ENCODE results near the gene GBGT1. TPM values are rescaled to one million over a fixed set of nuclear protein-coding genes. Genes with fewer than 3 reads are reported as not detected.
"Not testable (repeated sequence)": the region's sequence is repeated elsewhere in the genome, so short reads cannot be mapped to it uniquely, and the experiment has no call there.

The GBGT1 gene
- total RNA-seq, 2 donors from 2014 or later = 10.8 to 12.8 TPM

GRCh38 chr9:133169687-133170086, 6.0 kb upstream of the GBGT1 start:
- DNase-seq; intact Hi-C loops (cut with DNase I): not testable (repeated sequence)

GRCh38 chr9:133169102-133169501, 5.4 kb upstream of the GBGT1 start:
- ATAC-seq (no peak), DNase-seq (no peak)
- intact Hi-C loops (cut with DNase I) = no loop called here

More at GRCh38 chr9:133169687-133170086, 6.0 kb upstream of the GBGT1 start:
- not testable (repeated sequence) for ATAC-seq

DNA sequence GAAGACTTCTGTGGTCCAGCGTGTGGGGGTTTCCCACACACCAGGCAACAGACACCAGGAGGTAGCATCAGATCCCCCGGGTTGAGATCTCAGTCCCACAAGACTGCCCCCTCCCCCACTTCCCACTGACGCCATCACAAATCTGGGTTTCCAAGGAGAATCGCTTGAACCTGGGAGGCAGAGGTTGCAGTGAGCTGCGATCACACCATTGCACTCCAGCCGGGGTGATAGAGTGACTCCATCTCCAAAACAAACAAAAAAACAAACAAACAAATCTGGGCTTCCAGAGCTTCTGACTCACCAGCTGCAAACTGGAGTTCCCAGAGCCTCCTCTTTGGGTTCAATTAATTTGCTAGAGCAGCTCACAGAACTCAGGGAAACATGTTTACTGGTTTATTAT, 4.7 kb upstream of the GBGT1 start:
- intact Hi-C loops (cut with DNase I) = no loop called here
- no peak for ATAC-seq

DNA sequence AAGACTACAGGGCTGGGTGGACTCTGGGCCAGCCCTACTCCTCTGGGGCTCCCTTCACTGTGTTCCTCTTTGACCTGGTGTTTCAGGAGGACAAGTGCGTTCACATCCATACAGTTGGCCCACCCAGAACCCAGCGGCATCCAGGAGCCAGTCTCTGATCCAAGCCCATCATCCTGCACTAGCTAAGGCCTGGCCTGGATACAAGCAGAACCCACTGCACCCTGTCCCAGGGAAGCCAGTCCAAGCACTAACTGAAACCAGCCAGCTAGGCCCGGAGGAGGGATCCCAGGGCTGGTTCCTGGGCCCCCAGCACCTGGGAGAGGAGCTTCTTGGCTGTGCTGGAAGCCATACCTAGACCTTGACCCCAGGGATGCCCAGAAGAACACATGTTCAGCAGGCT, 4.1 kb upstream of the GBGT1 start:
- DNase-seq (no peak), ATAC-seq (no peak)
- intact Hi-C loops (cut with DNase I) = no loop called here

More for the DNA sequence above, 4.7 kb upstream of the GBGT1 start:
- no peak for DNase-seq

GRCh38 chr9:133167096-133167730, 3.5 kb upstream of the GBGT1 start:
- DNase-seq (no peak), ATAC-seq (no peak)
- intact Hi-C loops (cut with DNase I) = no loop called here

- intact Hi-C loops (cut with DNase I) = no loop called here
- ATAC-seq (no peak), DNase-seq (peak; percentile 17)
These were observed 2.7 kb upstream of the GBGT1 start for GRCh38 chr9:133166392-133166791.

GRCh38 chr9:133165452-133165730, 1.7 kb upstream of the GBGT1 start:
- no peak for ATAC-seq
- intact Hi-C loops (cut with DNase I) = no loop called here
- no peak for DNase-seq

DNA sequence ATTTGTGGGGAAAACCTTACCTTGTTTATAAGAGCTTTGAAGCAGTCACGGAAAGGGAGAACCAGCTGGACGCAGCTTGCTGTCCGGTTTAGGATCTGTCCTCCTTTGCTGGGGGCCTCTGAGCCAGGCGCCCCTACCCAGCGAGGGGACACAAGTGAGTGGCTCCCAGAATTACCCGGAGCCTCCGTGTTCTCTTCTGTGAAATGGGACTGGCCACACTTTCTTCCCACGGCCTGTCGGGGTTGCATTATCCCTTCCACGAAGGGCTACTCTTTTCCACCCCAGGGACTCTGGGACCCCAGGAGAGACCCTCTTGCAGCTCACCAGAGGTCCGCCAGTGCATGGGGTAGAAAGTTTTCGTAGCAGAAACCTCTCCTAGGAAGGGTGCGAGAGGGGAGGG, 477 bp upstream of the GBGT1 start:
- ATAC-seq = no peak
- intact Hi-C loops (cut with DNase I) = no loop called here
- no peak for DNase-seq

GRCh38 chr9:133162861-133163503, 732 bp downstream of the GBGT1 start:
- peak; percentile 22 to 25 for ATAC-seq
- intact Hi-C loops (cut with DNase I) = no loop called here
- DNase-seq = peak; percentile 26

DNA sequence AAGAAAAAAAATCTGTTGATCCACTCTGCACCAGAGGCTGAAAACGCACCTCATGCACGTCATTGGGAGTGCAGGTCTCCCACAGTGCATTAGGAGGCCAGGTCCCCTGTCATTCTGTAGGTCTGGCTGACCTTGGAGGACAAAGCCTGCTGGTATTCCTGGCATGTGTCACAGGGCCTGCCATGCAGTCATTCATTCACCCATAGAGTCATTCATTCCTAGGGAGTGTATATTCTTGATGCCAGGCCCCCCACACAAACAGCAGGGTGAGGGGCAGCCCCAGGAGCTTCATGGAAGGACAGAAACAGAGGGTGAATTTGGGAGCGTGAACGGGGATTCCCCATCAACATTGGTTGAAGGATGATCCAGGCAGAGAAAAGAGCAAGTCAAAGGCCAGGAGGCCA, 2.2 kb downstream of the GBGT1 start:
- DNase-seq (peak; percentile 18), ATAC-seq (no peak)
- intact Hi-C loops (cut with DNase I) = no loop called here

DNA sequence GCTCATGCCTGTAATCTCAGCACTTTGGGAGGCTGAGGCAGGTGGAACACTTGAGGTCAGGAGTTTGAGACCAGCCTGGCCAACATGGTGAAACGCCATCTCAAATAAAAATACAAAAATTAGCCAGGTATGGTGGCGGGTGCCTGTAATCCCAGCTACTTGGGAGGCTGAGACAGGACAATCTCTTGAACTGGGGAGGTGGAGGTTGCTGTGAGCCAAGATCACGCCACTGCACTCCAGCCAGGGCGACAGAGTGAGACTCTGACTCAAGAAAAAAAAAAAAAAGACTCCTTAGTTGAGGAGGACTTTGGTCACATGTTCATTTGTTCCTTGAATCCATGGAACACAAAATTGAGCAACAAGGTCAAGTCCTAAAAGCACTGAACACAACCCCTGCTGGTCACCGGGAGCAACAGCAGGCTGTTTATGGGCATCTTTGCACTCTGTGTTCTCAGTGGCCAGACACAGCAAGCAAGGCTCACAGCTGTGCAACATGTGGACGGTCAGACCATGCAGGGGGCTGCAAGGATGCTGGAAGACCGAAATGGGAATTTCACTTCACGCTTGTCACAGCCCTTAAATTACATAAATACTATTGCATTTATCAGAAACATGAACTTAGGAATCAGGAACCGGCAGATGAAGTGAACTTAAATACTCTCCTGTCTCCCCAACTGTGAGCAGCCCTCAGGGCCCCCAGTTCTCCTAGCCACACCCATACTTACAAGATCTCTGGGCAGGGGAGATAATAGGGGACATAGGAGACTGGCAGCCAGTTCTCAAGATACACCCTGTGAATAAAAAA, 2.8 kb downstream of the GBGT1 start:
- intact Hi-C loops (cut with DNase I) = no loop called here
- ATAC-seq (peak; percentile 57 to 64), DNase-seq (peak; percentile 67)

GRCh38 chr9:133158695-133159094, 5.0 kb downstream of the GBGT1 start:
- no peak for ATAC-seq
- DNase-seq = peak; percentile 8
- intact Hi-C loops (cut with DNase I) = no loop called here

GRCh38 chr9:133155156-133155555, 8.6 kb downstream of the GBGT1 start:
- DNase-seq = peak; percentile 20
- no peak for ATAC-seq
- intact Hi-C loops (cut with DNase I) = no loop called here

DNA sequence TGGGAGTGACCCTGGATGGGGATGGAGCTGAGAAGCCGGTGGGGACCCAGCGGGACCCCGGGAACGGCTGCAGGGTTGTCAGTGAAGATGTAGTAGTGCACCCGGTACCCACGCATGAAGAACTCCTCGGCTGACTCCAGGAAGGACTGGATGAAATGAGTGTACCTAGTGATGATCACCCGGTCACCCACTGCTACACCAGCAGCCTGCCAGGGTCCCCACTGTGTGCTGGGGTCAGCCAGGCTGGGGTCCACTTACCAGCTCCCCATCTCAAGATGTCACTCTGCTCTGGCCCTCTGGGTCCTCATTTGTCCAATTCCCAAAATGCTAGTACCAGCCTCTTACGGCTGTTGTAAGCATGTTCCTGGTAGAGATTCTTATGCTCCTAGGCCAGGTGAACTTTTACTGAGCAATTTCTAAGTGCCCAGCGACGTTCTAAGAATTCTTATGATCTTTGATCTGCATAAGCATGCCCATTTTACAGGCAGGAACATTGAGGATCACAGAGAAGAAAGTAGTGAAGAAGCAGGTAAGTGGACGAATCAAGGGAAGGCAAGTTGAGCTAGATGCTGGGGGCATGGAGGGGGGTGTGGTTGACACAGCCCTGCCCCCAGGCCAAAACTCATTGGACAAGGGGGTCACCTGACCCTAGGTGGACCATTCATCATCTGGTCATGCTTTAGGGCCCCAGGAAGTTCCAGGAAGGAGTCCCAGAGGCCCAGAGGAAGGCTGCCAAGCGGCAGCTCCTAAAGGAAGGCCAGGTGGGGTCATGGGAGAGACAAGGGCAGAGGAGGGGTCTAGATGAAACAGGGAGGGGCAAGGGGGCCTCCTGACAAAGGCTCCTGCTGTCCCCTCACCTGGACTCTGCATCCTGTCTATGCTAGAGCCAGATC, 9.4 kb downstream of the GBGT1 start:
- ATAC-seq = no peak
- DNase-seq = peak; percentile 12
- intact Hi-C loops (cut with DNase I) = no loop called here

GRCh38 chr9:133153227-133154096, 10.3 kb downstream of the GBGT1 start:
- intact Hi-C loops (cut with DNase I) = no loop called here
- DNase-seq = peak; percentile 27
- ATAC-seq = no peak

DNA sequence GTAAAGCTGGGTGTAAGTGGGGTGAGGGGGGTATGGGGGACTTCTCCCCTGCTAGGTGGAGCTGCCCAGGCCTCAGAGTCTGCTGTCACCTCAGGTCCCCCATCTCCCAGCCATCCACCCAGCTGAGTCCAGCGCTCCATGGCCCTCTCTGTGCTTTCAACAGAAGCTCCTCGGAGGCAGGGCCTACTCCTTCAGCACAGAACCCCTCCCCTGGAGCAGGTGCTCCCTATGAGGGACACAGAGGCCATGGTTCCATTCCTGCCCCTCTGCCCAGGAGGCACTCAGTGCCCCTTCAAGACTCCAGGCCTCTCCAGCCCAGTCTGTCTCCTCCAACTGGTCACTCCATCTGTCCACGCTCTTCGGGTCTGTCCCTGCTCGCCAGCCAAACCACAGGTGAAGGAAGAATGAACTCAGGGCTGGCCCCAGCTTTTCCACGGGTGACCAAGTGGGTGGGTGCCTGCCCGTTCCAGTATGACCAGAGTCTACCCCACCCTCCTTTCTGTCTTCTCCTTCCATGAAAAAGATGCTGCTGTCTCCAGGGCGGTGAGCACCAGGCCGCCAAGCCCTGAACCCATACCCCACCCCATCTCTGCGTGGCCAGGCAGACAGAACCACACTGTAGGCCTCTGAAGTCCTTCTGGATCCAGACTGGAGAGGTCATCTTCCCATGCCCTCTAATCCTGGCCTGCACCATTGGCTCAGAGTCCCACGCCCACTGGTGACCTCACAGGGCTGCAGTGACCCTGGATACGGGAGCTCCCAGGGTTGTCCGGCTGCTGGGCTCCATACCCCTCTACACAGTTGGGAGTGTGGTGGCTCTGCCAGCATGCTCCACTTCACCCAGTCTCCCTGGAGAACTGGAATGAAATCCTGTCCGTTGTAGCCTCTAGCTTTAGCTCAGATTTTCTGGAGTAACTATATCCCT, 11.9 kb downstream of the GBGT1 start:
- intact Hi-C loops (cut with DNase I) = no loop called here
- no peak for ATAC-seq
- DNase-seq = no peak

- no peak for DNase-seq
- ATAC-seq = no peak
- intact Hi-C loops (cut with DNase I) = no loop called here
These were observed 12.7 kb downstream of the GBGT1 start for GRCh38 chr9:133151041-133151440.

Data from left cardiac atrium (tissue), 4 donors.